ENCODE measurements around the gene ALKBH8.
"Not testable (repeated sequence)": the region's sequence is repeated elsewhere in the genome, so short reads cannot be mapped to it uniquely, and the experiment has no call there.

ALKBH8 gene

GRCh38 chr11:107508858-107509244, 56.7 kb downstream of the ALKBH8 start:
- Histone ChIP-seq H3K27me3 (ENCODE audit: control insufficient read depth in 2 of 2, insufficient read depth in 2 of 2, low read length in 2 of 2) (no peaks in the 10 kb centered on the region), H3K9ac (ENCODE audit: low read depth in 1 of 2, low read length in 2 of 2) (no peak overlapping the region), H3K9me3 (ENCODE audit: control insufficient read depth in 2 of 2, low read length in 2 of 2) (no peaks in the 10 kb centered on the region), H3K27ac (ENCODE audit: low read depth in 2 of 2, low read length in 2 of 2) (no peak overlapping the region), H3K36me3 (ENCODE audit: control insufficient read depth in 2 of 2, insufficient read depth in 2 of 2, low read length in 2 of 2) (peaks cover 6 to 9% of the 10 kb centered on the region in 2 donors), H3K4me1 (ENCODE audit: control insufficient read depth in 2 of 2, insufficient read depth in 2 of 2, low read length in 2 of 2) (no peaks in the 10 kb centered on the region), H3K4me3 (ENCODE audit: low read length in 2 of 2) (no peak overlapping the region)

- Histone ChIP-seq H3K4me3 (ENCODE audit: low read length in 2 of 2) (no peak overlapping the region), H3K36me3 (ENCODE audit: control insufficient read depth in 2 of 2, insufficient read depth in 2 of 2, low read length in 2 of 2) (peaks cover 8 to 9% of the 10 kb centered on the region in 2 donors), H3K9me3 (ENCODE audit: control insufficient read depth in 2 of 2, low read length in 2 of 2) (no peaks in the 10 kb centered on the region), H3K27me3 (ENCODE audit: control insufficient read depth in 2 of 2, insufficient read depth in 2 of 2, low read length in 2 of 2) (no peaks in the 10 kb centered on the region), H3K27ac (ENCODE audit: low read depth in 2 of 2, low read length in 2 of 2) (no peak overlapping the region), H3K4me1 (ENCODE audit: control insufficient read depth in 2 of 2, insufficient read depth in 2 of 2, low read length in 2 of 2) (no peaks in the 10 kb centered on the region), H3K9ac (ENCODE audit: low read depth in 1 of 2, low read length in 2 of 2) (no peak overlapping the region)
Measured at GRCh38 chr11:107508201-107508857, 57.2 kb downstream of the ALKBH8 start.

- H3K27me3 ChIP-seq (ENCODE audit: control insufficient read depth in 2 of 2, insufficient read depth in 2 of 2, low read length in 2 of 2): no peaks in the 10 kb centered on the region
- H3K4me3 ChIP-seq (ENCODE audit: low read length in 2 of 2): no peak overlapping the region
- no peak overlapping the region for H3K27ac ChIP-seq (ENCODE audit: low read depth in 2 of 2, low read length in 2 of 2)
- H3K9me3 ChIP-seq (ENCODE audit: control insufficient read depth in 2 of 2, low read length in 2 of 2): peaks cover 0 to 8% of the 10 kb centered on the region in 2 donors
- no peak overlapping the region for H3K9ac ChIP-seq (ENCODE audit: low read depth in 1 of 2, low read length in 2 of 2)
- peaks cover 14 to 18% of the 10 kb centered on the region in 2 donors for H3K36me3 ChIP-seq (ENCODE audit: control insufficient read depth in 2 of 2, insufficient read depth in 2 of 2, low read length in 2 of 2)
- no peaks in the 10 kb centered on the region for H3K4me1 ChIP-seq (ENCODE audit: control insufficient read depth in 2 of 2, insufficient read depth in 2 of 2, low read length in 2 of 2)
Measured at GRCh38 chr11:107505647-107506225, 59.8 kb downstream of the ALKBH8 start.

GRCh38 chr11:107504981-107505380, 60.6 kb downstream of the ALKBH8 start:
- peaks cover 14 to 18% of the 10 kb centered on the region in 2 donors for H3K36me3 ChIP-seq (ENCODE audit: control insufficient read depth in 2 of 2, insufficient read depth in 2 of 2, low read length in 2 of 2)
- no peaks in the 10 kb centered on the region for H3K27me3 ChIP-seq (ENCODE audit: control insufficient read depth in 2 of 2, insufficient read depth in 2 of 2, low read length in 2 of 2)
- peaks cover 0 to 8% of the 10 kb centered on the region in 2 donors for H3K9me3 ChIP-seq (ENCODE audit: control insufficient read depth in 2 of 2, low read length in 2 of 2)
- H3K27ac ChIP-seq (ENCODE audit: low read depth in 2 of 2, low read length in 2 of 2): no peak overlapping the region
- no peaks in the 10 kb centered on the region for H3K4me1 ChIP-seq (ENCODE audit: control insufficient read depth in 2 of 2, insufficient read depth in 2 of 2, low read length in 2 of 2)
- H3K4me3 ChIP-seq (ENCODE audit: low read length in 2 of 2): no peak overlapping the region
- no peak overlapping the region for H3K9ac ChIP-seq (ENCODE audit: low read depth in 1 of 2, low read length in 2 of 2)

- Histone ChIP-seq H3K27me3 (ENCODE audit: control insufficient read depth in 2 of 2, insufficient read depth in 2 of 2, low read length in 2 of 2) (no peaks in the 10 kb centered on the region), H3K36me3 (ENCODE audit: control insufficient read depth in 2 of 2, insufficient read depth in 2 of 2, low read length in 2 of 2) (peaks cover 14 to 18% of the 10 kb centered on the region in 2 donors), H3K4me1 (ENCODE audit: control insufficient read depth in 2 of 2, insufficient read depth in 2 of 2, low read length in 2 of 2) (no peaks in the 10 kb centered on the region), H3K27ac (ENCODE audit: low read depth in 2 of 2, low read length in 2 of 2) (no peak overlapping the region), H3K9me3 (ENCODE audit: control insufficient read depth in 2 of 2, low read length in 2 of 2) (peaks cover 0 to 8% of the 10 kb centered on the region in 2 donors), H3K4me3 (ENCODE audit: low read length in 2 of 2) (no peak overlapping the region), H3K9ac (ENCODE audit: low read depth in 1 of 2, low read length in 2 of 2) (no peak overlapping the region)
Measured at GRCh38 chr11:107501713-107502112, 63.8 kb downstream of the ALKBH8 start.

- H3K9ac ChIP-seq (ENCODE audit: low read depth in 1 of 2, low read length in 2 of 2); H3K4me1 ChIP-seq (ENCODE audit: control insufficient read depth in 2 of 2, insufficient read depth in 2 of 2, low read length in 2 of 2); H3K9me3 ChIP-seq (ENCODE audit: control insufficient read depth in 2 of 2, low read length in 2 of 2); H3K4me3 ChIP-seq (ENCODE audit: low read length in 2 of 2); H3K27ac ChIP-seq (ENCODE audit: low read depth in 2 of 2, low read length in 2 of 2); H3K27me3 ChIP-seq (ENCODE audit: control insufficient read depth in 2 of 2, insufficient read depth in 2 of 2, low read length in 2 of 2); H3K36me3 ChIP-seq (ENCODE audit: control insufficient read depth in 2 of 2, insufficient read depth in 2 of 2, low read length in 2 of 2): not testable (repeated sequence)
Measured at GRCh38 chr11:107497371-107497770, 68.2 kb downstream of the ALKBH8 start.

- Histone ChIP-seq H3K4me3 (ENCODE audit: low read length in 2 of 2) (no peak overlapping the region), H3K9me3 (ENCODE audit: control insufficient read depth in 2 of 2, low read length in 2 of 2) (no peaks in the 10 kb centered on the region), H3K27ac (ENCODE audit: low read depth in 2 of 2, low read length in 2 of 2) (no peak overlapping the region), H3K27me3 (ENCODE audit: control insufficient read depth in 2 of 2, insufficient read depth in 2 of 2, low read length in 2 of 2) (no peaks in the 10 kb centered on the region), H3K9ac (ENCODE audit: low read depth in 1 of 2, low read length in 2 of 2) (no peak overlapping the region), H3K36me3 (ENCODE audit: control insufficient read depth in 2 of 2, insufficient read depth in 2 of 2, low read length in 2 of 2) (no peaks in the 10 kb centered on the region), H3K4me1 (ENCODE audit: control insufficient read depth in 2 of 2, insufficient read depth in 2 of 2, low read length in 2 of 2) (no peaks in the 10 kb centered on the region)
Measured at GRCh38 chr11:107496011-107496410, 69.5 kb downstream of the ALKBH8 start.

- Histone ChIP-seq H3K9ac (ENCODE audit: low read depth in 1 of 2, low read length in 2 of 2) (no peak overlapping the region), H3K4me1 (ENCODE audit: control insufficient read depth in 2 of 2, insufficient read depth in 2 of 2, low read length in 2 of 2) (no peaks in the 10 kb centered on the region), H3K27me3 (ENCODE audit: control insufficient read depth in 2 of 2, insufficient read depth in 2 of 2, low read length in 2 of 2) (no peaks in the 10 kb centered on the region), H3K27ac (ENCODE audit: low read depth in 2 of 2, low read length in 2 of 2) (no peak overlapping the region), H3K9me3 (ENCODE audit: control insufficient read depth in 2 of 2, low read length in 2 of 2) (no peaks in the 10 kb centered on the region), H3K4me3 (ENCODE audit: low read length in 2 of 2) (no peak overlapping the region), H3K36me3 (ENCODE audit: control insufficient read depth in 2 of 2, insufficient read depth in 2 of 2, low read length in 2 of 2) (no peaks in the 10 kb centered on the region)
Measured at GRCh38 chr11:107494055-107494454, 71.5 kb downstream of the ALKBH8 start.

- no peaks in the 10 kb centered on the region for H3K9me3 ChIP-seq (ENCODE audit: control insufficient read depth in 2 of 2, low read length in 2 of 2)
Measured at GRCh38 chr11:107493117-107493516, 72.4 kb downstream of the ALKBH8 start.

GRCh38 chr11:107490836-107491235, 74.7 kb downstream of the ALKBH8 start:
- Histone ChIP-seq H3K9ac (ENCODE audit: low read depth in 1 of 2, low read length in 2 of 2) (no peak overlapping the region), H3K4me3 (ENCODE audit: low read length in 2 of 2) (no peak overlapping the region), H3K9me3 (ENCODE audit: control insufficient read depth in 2 of 2, low read length in 2 of 2) (no peaks in the 10 kb centered on the region)

More at GRCh38 chr11:107493117-107493516, 72.4 kb downstream of the ALKBH8 start:
- no peaks in the 10 kb centered on the region for H3K36me3 ChIP-seq (ENCODE audit: control insufficient read depth in 2 of 2, insufficient read depth in 2 of 2, low read length in 2 of 2)
- no peak overlapping the region for H3K4me3 ChIP-seq (ENCODE audit: low read length in 2 of 2)
- H3K9ac ChIP-seq (ENCODE audit: low read depth in 1 of 2, low read length in 2 of 2): no peak overlapping the region
- no peaks in the 10 kb centered on the region for H3K27me3 ChIP-seq (ENCODE audit: control insufficient read depth in 2 of 2, insufficient read depth in 2 of 2, low read length in 2 of 2)
- H3K27ac ChIP-seq (ENCODE audit: low read depth in 2 of 2, low read length in 2 of 2): no peak overlapping the region
- H3K4me1 ChIP-seq (ENCODE audit: control insufficient read depth in 2 of 2, insufficient read depth in 2 of 2, low read length in 2 of 2): no peaks in the 10 kb centered on the region

More at GRCh38 chr11:107490836-107491235, 74.7 kb downstream of the ALKBH8 start:
- H3K27ac ChIP-seq (ENCODE audit: low read depth in 2 of 2, low read length in 2 of 2): no peak overlapping the region
- H3K36me3 ChIP-seq (ENCODE audit: control insufficient read depth in 2 of 2, insufficient read depth in 2 of 2, low read length in 2 of 2): no peaks in the 10 kb centered on the region
- no peaks in the 10 kb centered on the region for H3K4me1 ChIP-seq (ENCODE audit: control insufficient read depth in 2 of 2, insufficient read depth in 2 of 2, low read length in 2 of 2)
- H3K27me3 ChIP-seq (ENCODE audit: control insufficient read depth in 2 of 2, insufficient read depth in 2 of 2, low read length in 2 of 2): no peaks in the 10 kb centered on the region

Measured in mucosa of rectum (tissue), 2 donors.